MCF 10A (cell line): Measurements from ENCODE around the gene GAS6. TPM values are rescaled to one million over a fixed set of nuclear protein-coding genes. Genes with fewer than 3 reads are reported as not detected.

Experiments used
- BruUV-seq: library from RNA; stranded (reverse); fragments of 400-500 nt; replicated peaks from 2 replicates; lab custom pipeline; 2021; lab: Mats Ljungman, UMichigan
- CTCF ChIA-PET: fragments of 300-600 bp; sonication (Branson Sonifier 250); formaldehyde crosslinking; extraction: SDS; loops from one replicate; lab custom pipeline; 2021; ENCODE audit warnings: antibody characterized with exemption, inconsistent platforms; lab: Yijun Ruan, JAX
- POLR2A ChIA-PET: fragments of 300-600, 350-650 bp; sonication (Branson Sonifier 250); formaldehyde crosslinking; extraction: SDS; loops from one replicate; lab custom pipeline; 2020; ENCODE audit warnings: antibody characterized with exemption, inconsistent platforms; lab: Yijun Ruan, JAX
- DNase-seq: peaks from one replicate; pipeline ENCODE4 v3.0.0-alpha.2; 2018; ENCODE audit not compliant: unreplicated experiment
- H3K27ac Mint-ChIP-seq: one replicate; pipeline ENCODE4 v1.8.0; 2022; ENCODE audit warnings: mild to moderate bottlenecking, low read depth, mixed read lengths; ENCODE audit not compliant: unreplicated experiment
- H3K27me3 Mint-ChIP-seq: one replicate; pipeline ENCODE4 v1.8.0; 2022; ENCODE audit warnings: mixed read lengths; ENCODE audit not compliant: insufficient read depth, unreplicated experiment
- H3K36me3 Mint-ChIP-seq: one replicate; pipeline ENCODE4 v1.8.0; 2022; ENCODE audit warnings: mild to moderate bottlenecking, moderate library complexity, mixed read lengths; ENCODE audit not compliant: insufficient read depth, unreplicated experiment
- H3K4me1 Mint-ChIP-seq: one replicate; pipeline ENCODE4 v1.8.0; 2022; ENCODE audit warnings: mixed read lengths; ENCODE audit not compliant: insufficient read depth, unreplicated experiment
- H3K4me3 Mint-ChIP-seq: one replicate; pipeline ENCODE4 v1.8.0; 2022; ENCODE audit warnings: mild to moderate bottlenecking, moderate library complexity, mixed read lengths; ENCODE audit not compliant: unreplicated experiment
- H3K9me3 Mint-ChIP-seq: one replicate; pipeline ENCODE4 v1.8.0; 2022; ENCODE audit warnings: mixed read lengths; ENCODE audit not compliant: unreplicated experiment
- intact Hi-C: fragments of 100-400 bp; cut with micrococcal nuclease; formaldehyde crosslinking; loops from 2 replicates; pipeline ENCODE4 v1.14.1; 2022
- total RNA-seq: library from RNA; stranded (reverse); gene quantifications from 2 replicates; pipeline ENCODE4 v1.2.3, GENCODE V29; 2022
- TF ChIP-seq, protein P1 (sequence below): fragments of 200-600 bp; IDR thresholded peaks from one replicate; pipeline ENCODE4 v1.8.0; 2022; ENCODE audit warnings: antibody characterized with exemption, mild to moderate bottlenecking; ENCODE audit not compliant: unreplicated experiment

Gene GAS6
- total RNA-seq, 1 experiment from 2014 or later: 92.3 TPM

DNA sequence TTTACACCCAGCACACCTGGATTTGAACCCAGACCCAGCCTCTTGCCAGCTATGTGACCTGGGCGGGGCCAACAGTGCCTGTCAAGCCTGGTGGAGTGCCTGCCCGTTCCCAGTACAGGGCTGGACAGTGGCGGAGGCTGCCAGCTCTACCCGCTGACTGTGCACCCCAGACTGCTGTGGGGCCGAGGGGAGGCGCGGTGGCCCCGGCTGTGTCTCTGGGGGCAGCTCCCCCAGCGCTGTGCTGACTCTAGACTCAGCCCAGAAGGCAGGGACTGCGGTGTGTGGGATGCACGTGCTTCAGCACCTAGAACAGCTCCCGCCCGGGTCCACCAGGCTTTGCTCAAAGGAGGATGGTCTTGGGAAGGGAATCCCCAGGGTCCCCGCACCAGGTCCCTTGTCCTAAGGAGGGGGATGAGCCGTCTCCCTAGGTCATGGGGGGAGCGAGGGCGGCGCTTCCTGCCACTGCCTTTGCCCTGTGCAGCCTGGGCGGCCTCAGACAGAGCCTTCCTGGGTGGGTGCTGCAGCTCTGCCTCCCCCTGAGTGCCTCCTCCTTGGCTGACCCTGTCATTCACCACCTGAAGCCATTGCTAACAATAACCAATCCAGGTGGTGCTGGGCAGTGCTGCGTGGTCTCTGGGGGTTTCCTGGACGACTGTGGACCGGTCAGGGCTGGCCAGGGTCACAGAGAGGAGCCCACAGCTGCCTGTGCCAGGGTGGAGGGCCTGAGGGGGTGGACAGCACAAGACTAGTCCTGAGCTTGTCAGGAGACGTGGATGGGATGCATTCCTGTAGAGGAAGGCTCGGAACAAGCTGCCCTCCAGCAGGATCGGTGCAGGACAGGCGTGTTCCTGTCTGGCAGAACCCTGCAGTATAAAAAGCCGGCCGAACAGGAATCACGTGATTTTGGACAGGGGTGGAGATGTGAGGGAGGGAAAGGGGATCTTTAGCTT is 86.3 kb downstream of the GAS6 start:
- peaks cover 6% of the 10 kb centered on the region for H3K4me1 Mint-ChIP-seq
- peaks cover 1% of the 10 kb centered on the region for H3K9me3 Mint-ChIP-seq
- H3K36me3 Mint-ChIP-seq: no peaks in the 10 kb centered on the region
- TF ChIP-seq, protein P1, sequence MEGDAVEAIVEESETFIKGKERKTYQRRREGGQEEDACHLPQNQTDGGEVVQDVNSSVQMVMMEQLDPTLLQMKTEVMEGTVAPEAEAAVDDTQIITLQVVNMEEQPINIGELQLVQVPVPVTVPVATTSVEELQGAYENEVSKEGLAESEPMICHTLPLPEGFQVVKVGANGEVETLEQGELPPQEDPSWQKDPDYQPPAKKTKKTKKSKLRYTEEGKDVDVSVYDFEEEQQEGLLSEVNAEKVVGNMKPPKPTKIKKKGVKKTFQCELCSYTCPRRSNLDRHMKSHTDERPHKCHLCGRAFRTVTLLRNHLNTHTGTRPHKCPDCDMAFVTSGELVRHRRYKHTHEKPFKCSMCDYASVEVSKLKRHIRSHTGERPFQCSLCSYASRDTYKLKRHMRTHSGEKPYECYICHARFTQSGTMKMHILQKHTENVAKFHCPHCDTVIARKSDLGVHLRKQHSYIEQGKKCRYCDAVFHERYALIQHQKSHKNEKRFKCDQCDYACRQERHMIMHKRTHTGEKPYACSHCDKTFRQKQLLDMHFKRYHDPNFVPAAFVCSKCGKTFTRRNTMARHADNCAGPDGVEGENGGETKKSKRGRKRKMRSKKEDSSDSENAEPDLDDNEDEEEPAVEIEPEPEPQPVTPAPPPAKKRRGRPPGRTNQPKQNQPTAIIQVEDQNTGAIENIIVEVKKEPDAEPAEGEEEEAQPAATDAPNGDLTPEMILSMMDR: no peak
- no peak overlapping the region for H3K27ac Mint-ChIP-seq
- DNase-seq: no peak
- no peak overlapping the region for H3K4me3 Mint-ChIP-seq
- H3K27me3 Mint-ChIP-seq: no peaks in the 10 kb centered on the region
- no TSS peak for BruUV-seq
- intact Hi-C loops: no loop called here
- POLR2A ChIA-PET: no interaction called here
- CTCF ChIA-PET: no interaction called here

DNA sequence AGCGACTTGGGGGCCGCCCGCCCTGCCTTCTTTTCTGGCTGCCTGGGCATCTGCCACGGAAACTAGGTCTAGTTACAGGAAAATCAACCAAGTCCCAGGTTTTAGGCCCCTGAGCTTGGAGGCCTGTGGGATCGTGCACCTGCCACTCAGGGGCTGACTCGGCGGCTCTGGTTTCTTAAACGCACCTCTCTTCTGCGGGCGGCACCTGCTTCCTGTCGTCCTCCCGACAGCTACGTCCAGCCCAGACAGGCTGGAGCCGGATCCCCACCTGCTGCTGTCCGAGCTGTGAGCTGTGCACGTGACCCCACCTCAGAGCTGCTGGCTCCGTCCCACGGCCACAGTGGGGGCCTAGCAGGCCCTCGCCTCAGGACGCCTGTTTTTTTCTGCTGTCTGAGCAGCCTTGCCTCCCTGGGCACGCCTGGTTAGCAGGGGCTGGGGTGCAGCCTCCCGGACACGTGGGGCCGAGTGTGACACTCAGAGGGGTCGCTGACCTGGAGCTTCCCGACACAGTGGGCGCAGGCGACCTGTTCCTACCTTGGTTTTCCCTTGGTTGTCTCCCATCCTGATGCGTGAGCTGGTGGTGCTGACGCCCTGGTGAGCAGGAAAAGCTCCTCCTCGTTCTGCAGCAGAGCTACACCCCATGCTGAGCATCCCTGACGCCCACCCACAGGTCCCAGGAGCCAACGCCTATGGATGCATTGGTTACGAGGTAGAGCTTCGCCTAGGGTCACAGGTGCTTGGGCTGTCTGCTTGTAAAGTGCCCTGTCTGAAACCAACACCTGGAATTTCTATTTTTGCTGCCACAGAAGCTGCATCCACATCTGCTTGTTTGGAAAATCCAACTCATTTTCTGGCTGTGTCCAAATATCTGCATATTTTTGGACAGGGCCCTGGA is 87.4 kb downstream of the GAS6 start:
- ChIA-PET POLR2A (no interaction called here), CTCF (no interaction called here)
- TF ChIP-seq, protein P1: no peak
- Mint-ChIP-seq H3K4me1 (peaks cover 5% of the 10 kb centered on the region), H3K36me3 (no peaks in the 10 kb centered on the region), H3K27ac (no peak overlapping the region), H3K27me3 (no peaks in the 10 kb centered on the region), H3K4me3 (no peak overlapping the region), H3K9me3 (peaks cover 8% of the 10 kb centered on the region)
- intact Hi-C loops: no loop called here
- BruUV-seq: no TSS peak
- DNase-seq: no peak

DNA sequence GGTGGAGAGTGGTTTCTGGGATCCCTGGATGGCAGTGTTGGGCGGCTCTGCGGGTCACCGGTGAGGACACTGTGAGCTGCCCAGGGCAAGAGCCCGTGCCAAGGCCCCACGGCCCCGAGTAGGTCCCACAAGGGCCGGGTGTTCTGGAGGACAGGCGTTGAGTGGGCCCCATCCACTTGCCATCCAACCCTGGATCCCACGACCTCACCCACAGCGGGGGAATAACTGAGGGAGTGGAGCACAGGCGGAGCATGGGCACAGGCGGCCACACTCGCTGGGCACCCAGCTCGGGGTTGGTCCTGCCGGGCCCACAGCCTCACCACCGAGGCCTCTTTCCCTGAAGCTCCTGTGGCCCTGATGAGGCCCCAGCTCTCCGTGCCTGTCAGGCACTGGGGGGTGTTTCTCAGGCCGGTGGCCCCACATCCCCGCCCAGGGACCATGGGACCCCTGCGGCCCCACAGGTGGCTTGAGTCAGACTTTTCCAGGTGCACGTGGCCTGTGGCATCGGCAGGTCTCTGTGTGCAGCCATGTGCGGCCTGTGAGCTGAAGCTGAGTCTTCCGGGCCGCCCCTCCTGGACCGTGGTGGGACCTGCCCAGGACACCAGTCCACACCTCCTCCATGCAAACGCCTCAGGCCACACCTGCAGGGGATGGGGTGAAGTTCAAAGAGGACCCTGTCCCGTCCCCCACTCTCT is 88.3 kb downstream of the GAS6 start:
- no TSS peak for BruUV-seq
- no peak overlapping the region for H3K27ac Mint-ChIP-seq
- intact Hi-C loops: no loop called here
- H3K4me3 Mint-ChIP-seq: no peak overlapping the region
- DNase-seq: no peak
- no peaks in the 10 kb centered on the region for H3K27me3 Mint-ChIP-seq
- H3K4me1 Mint-ChIP-seq: no peaks in the 10 kb centered on the region
- H3K36me3 Mint-ChIP-seq: no peaks in the 10 kb centered on the region
- CTCF ChIA-PET: no interaction called here
- TF ChIP-seq, protein P1: no peak
- H3K9me3 Mint-ChIP-seq: peaks cover 8% of the 10 kb centered on the region
- POLR2A ChIA-PET: no interaction called here
